Iris pigment epithelial cell (primary cell): ENCODE measurements around the gene UMOD.

ENCODE experiments used
- DNase-seq: peaks from one replicate; pipeline ENCODE4 v3.0.0-alpha.2; 2011; ENCODE audit warnings: low read depth

Gene UMOD

DNA sequence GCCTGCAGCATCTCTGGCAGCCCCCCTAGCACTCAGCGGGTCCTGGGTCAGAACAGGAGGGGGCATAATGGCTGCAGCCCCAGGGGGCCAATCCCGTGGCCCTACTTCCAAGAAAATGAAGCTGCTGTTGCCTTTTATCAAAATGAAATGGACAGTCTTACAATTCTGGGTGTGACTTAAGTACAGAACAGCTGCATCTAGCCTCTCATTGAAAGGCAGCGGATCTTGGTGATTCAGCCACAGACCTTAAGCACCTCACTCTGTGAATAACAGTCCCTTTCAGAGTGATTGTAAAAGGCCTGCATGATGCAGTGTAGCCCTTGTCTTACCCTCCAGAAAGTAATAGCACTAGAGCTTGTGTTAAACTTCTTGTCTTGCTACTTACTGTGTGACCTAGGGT, 11.5 kb upstream of the UMOD start:
- DNase-seq, result no peak

DNA sequence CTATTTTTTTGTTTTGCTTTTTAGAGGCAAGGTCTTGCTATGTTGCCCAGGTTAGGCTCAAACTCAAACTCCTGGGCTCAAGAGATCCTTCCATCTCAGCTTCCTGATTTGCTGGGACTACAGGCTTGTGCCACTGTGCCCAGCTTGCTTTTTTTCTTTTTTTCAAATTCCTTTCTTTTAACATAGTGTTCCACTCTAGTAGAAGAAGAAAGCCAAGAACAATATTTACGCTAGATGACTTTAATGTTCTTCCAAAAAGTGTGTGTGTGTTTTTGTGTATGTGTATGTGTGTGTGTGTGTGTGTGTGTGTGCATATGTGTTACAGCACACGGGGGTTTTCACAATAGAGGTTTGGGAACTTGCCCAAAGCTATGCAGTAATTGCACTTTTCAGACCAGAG, 10.7 kb upstream of the UMOD start:
- DNase-seq, result no peak

GRCh38 chr16:20359997-20360396, 7.5 kb upstream of the UMOD start:
- no peak for DNase-seq

DNA sequence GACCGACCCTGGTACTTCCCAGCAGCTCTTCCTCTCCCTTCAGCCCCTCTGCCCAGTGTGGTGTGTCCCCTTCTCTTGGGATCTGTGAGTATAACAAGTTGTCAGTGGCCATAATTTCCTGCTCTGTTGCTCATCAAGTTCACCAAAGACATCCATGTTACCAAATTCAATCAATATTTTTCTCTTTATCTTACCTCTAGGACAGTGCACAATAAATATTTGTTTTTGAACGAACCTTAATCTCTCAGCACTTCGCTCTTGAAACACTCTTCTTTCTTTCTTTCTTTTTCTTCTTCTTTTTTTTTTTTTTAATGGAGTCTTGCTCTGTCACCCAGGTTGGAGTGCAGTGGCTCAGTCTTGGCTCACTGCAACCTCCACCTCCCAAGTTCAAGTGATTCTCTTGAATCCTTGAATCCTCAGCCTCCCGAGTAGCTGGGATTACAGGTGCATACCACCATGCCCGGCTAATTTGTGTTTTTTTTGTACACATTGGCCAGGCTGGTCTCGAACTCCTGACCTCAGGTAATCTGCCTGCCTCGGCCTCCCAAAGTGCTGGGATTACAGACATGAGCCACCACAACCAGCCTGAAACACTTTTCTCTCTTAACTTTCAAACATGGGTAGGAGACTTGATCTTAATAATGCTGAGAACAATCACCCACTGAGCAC, 2.7 kb upstream of the UMOD start:
- no peak for DNase-seq

DNA sequence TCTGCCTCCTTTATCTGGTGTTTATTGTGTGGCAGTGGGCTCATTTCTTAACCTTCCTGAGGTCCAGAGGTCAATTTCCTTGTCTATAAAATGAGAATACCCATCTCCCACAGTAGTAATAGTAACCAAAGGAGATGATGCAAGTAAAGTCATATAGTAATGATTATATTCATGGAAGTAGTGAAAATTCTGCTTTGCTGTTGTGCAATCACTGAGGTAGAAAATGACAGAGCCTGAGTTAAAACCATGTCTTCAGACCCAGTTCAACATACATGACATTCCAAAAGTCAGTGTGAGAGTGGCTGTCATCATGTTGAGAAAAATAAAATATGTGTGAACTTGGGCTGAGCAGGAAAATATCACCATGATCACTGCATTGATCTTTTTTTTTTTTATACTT, 864 bp upstream of the UMOD start:
- no peak for DNase-seq

- no peak for DNase-seq
Measured at GRCh38 chr16:20349615-20350014, 2.9 kb downstream of the UMOD start.

DNA sequence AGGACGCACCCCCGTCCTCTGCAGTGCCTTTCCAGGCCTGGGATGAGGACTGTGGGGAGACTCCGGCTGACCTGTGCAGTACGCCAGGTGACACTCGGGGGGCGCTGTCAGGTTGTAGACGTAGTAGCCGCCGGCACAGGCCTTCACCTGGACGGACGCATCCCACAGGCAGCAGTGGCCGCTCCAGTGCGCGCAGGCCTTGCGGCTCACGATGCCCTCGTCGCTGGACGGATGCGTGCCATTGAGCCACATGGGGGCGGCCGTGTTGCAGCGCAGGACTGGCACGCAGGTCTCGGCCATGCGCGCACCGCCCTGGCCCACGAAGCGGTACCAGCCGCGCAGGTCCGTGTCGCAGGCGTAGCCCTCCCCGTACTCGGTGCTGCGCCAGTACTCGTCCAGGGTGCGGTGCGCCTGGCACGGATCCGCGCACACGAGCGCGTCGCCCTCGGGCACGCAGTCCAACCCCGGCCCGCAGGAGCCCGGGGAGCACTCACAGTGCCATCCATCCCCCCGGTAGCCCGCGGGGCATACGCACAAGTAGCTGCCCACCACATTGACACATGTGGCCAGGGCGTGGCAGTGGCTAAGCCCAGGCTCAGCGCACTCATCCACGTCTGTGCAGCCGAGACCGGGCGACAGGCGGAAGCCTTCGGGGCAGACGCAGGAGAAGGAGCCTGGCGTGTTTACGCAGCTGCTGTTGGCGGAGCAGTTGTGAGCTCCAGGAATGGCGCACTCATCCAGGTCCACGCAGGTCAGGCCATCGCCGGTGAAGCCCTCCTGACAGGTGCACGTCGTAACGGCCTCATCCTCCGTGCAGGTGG, 3.9 kb downstream of the UMOD start:
- no peak for DNase-seq

DNA sequence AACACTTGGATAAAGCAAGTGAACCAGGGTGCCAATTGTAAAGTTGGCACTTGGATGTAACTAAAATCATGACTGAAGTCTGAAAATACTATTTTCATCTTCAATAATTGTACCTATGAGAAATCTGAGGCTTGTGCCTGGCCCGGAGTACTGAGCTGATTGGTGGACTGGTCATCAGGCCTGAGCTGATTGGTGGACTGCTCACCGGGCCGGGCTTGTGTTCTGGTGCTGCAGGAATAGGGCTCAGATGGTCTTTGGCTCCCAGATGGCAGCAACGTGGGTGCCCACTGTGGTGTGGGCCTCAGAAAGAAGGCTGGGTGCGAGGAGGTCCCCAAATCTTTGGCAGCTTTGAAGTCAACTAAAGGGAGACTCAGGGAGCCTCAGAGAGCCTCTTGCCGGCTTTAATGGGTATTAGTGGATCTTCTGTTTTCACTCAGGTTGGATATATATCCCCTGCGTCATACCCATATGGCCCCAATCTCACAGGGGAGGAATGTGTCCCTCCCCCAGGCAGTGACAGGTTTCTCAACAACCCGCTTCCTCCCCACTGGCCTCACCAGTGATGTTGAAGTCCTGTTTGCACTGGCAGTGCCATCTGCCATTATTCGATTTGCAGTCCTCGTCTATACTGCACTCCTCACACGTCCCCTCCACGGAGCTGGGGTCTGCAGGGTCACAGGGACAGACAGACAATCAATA, 4.7 kb downstream of the UMOD start:
- DNase-seq, result no peak

DNA sequence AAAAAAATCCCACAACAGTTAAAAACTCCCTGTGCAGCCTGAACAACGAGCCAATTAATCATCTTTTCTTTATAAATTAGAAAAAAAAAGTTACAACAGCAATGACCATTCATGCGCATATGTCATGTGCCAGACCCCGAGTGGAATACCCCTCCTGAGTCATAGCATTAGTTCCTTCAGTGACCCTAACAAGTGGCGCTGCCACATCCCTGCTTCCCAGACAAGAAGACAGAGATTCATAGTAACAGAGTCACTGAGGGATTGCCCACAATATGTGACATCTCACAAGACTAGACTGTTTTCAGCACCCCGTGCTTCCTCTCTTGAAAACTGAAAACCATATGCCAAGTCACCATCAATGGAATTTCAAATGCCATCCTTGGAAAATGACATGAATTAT, 7.9 kb downstream of the UMOD start:
- DNase-seq, result no peak

DNA sequence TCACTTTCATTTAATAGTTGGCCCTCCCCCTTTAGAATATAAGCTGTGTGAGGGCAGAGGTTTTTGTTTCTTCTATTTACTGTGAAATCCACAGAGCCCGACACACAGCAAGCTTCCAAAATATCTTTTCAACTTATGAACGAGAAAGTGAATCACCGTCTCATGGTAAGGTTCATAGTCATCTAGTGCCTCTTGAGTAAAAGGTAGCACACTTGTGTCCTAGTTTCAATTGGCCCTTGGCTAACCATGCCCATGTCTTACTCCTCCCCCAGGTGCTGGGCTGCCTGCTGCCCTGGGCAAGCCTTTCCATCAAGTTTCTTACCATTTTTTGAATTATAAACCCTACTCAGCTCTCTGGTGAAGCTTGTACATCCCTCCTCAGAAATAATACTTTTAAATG, 12.8 kb downstream of the UMOD start:
- no peak for DNase-seq

GRCh38 chr16:20336955-20337354, 15.6 kb downstream of the UMOD start:
- DNase-seq, result no peak

- DNase-seq, result no peak
Measured at GRCh38 chr16:20334396-20334795, 18.1 kb downstream of the UMOD start.

DNA sequence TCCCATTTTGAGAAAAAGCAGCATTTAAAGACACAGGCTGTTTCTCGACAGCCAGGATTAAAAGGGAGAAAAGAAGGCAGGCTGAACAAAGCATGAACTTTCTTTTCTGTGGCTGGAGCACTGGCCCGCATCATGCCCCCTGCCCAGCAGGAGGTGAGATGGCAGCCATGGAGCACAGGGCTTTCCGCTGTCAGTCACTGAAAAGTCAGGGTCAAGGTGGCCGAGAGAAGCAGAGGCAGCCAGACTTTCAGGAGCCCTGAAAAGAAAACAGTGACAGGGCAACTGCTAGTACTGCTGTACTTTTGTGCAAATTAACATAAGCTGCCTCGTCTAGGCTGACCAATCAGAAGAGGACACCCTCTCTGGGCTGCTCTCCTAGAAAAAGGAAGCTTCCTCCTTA, 19.4 kb downstream of the UMOD start:
- no peak for DNase-seq

DNA sequence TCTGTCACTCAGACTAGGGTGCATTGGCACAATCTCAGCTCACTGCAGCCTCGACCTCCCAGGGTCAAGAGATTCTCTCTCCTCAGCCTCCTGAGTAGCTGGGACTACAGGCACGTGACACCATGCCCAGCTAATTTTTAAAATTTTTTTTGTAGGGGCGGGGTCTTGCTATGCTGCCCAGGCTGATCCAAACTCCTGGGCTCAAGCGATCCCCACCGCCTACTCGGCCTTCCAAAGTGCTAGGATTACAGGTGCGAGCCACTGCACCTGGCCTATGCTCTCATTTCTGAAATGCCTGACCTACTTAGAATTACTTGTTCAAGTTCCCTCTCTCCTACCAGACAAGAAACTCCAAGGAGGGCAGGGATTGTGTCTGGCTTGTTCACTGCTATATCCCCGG, 20.1 kb downstream of the UMOD start:
- DNase-seq, result no peak

DNA sequence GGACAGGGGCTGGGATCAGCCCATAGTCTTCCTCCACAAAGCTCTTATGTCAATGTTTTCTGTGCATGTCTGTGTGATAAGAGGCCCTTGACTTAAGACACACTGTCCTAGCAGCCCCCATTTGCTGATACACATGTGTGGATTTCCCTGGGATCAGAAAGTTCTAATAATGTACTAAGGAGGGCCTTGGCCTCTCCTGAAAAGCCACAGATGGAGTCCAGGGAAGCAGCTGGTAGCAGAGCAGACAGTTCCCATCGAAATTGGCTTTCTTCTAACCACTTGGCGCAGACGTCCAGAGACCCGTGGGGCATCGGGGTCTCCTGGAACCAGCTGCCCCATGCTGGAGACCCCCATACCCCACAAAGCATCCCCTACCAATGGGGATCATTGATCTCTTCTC, 20.9 kb downstream of the UMOD start:
- DNase-seq, result no peak

GRCh38 chr16:20329392-20330138, 22.9 kb downstream of the UMOD start:
- DNase-seq, result no peak

GRCh38 chr16:20327444-20328041, 25.0 kb downstream of the UMOD start, which contains the start of gene GP2:
Gene GP2, minus strand, starts transcription at chr16:20327513. Its CDS starts 1,082 bp downstream, at chr16:20326431.
- no peak for DNase-seq

DNA sequence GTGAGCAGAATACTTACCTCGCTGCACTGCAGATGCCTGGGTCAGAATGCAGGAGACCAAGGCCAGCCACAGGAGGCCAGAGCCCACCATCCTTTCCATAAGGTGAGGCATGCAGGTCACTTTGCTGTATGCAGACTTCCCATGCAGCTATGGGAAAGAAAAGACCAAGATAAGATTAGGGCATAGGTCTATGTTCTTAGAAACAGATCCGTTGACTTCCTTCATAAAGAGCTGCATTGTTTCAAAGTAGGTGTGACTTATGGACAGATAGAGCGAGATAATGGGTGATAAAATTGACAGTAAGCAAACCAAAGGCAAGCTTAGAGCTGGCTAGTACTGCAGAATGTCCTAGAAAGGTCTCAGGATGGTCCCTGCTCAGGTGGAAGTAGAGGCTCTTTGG, 26.2 kb downstream of the UMOD start:
- no peak for DNase-seq

DNA sequence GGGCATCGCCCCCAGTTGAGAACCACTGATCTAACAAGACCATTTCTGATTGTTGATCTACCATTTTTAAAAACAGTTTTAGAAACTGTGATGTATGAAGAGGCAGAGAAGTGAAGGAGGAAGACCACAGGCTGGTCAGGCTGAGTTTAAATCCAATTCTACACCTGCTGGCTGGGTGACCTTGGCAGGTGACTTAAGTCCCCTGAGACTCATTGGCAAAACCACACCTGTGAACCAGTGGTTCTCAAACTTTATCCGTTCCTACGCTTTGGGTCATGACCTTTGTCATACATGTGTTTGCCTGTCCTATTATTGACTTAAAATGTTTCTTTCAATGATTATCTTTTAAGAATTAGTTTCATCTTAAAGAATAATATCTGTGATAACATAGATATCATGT, 27.5 kb downstream of the UMOD start:
- DNase-seq, result no peak

DNA sequence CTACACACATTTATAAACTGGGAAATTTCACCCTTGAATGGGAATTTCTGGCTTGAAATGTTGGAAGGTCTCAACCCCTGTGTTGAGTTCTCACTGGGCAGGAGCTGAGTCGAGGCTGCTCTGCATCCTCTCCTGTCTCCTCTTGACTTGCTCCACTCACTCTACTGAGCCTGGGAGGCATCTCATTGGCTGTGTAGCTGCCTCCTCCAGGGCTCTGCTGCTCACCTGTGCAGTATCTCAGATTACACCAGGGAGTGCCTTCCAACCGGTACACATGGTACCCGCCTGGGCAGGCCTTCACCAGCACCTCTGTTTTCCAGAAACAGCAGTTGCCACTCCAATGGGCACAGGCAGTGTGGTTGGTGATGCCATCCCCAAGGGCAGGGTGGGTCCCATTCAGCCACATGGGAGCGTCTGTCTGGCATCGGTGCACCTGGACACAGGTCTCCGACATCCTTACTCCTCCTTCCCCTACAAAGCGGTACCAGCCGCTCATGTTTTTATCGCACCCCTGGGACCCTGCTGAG, 28.9 kb downstream of the UMOD start:
- DNase-seq, result no peak

- no peak for DNase-seq
Measured at GRCh38 chr16:20322696-20323095, 29.8 kb downstream of the UMOD start.

- no peak for DNase-seq
Measured at GRCh38 chr16:20321671-20322070, 30.8 kb downstream of the UMOD start.
